Smooth muscle cell (in vitro differentiated cells): Measurements from ENCODE around the gene MCTP1. TPM values are rescaled to one million over a fixed set of nuclear protein-coding genes. Genes with fewer than 3 reads are reported as not detected.

Source experiments
- DNase-seq: peaks from one replicate; lab custom pipeline; 2025; ENCODE audit not compliant: unreplicated experiment; lab: John Stamatoyannopoulos, UW
- H2AFZ ChIP-seq: fragments of 200-600 bp; sonication (generic); 2 replicates; pipeline ENCODE4 v1.6.0; 2016; ENCODE audit warnings: antibody characterized with exemption, low read depth, mild to moderate bottlenecking
- H3F3A ChIP-seq: fragments of 200-600 bp; sonication (generic); 2 replicates; pipeline ENCODE4 v1.6.0; 2017; ENCODE audit warnings: antibody characterized with exemption, low read depth
- H3K27ac ChIP-seq: fragments of 200-600 bp; sonication (generic); 2 replicates; pipeline ENCODE4 v1.5.1; 2016; ENCODE audit warnings: low read depth, mild to moderate bottlenecking
- H3K27me3 ChIP-seq: fragments of 200-600 bp; sonication (generic); 2 replicates; pipeline ENCODE4 v1.6.1; 2016; ENCODE audit warnings: low read depth, mild to moderate bottlenecking
- H3K36me3 ChIP-seq: fragments of 200-600 bp; sonication (generic); 2 replicates; pipeline ENCODE4 v1.5.1; 2016; ENCODE audit warnings: low read depth
- H3K4me1 ChIP-seq: fragments of 200-600 bp; sonication (generic); 2 replicates; pipeline ENCODE4 v1.5.1; 2016; ENCODE audit warnings: low read depth
- H3K4me2 ChIP-seq: fragments of 200-600 bp; sonication (generic); 2 replicates; pipeline ENCODE4 v1.6.0; 2016; ENCODE audit warnings: mild to moderate bottlenecking
- H3K4me3 ChIP-seq: fragments of 200-600 bp; sonication (generic); 2 replicates; pipeline ENCODE4 v1.5.1; 2016; ENCODE audit warnings: mild to moderate bottlenecking
- H3K79me2 ChIP-seq: fragments of 200-600 bp; sonication (generic); 2 replicates; pipeline ENCODE4 v1.6.0; 2016; ENCODE audit warnings: low read depth, mild to moderate bottlenecking
- H3K9ac ChIP-seq: fragments of 200-600 bp; sonication (generic); 2 replicates; pipeline ENCODE4 v1.6.0; 2016; ENCODE audit warnings: low read depth
- H3K9me3 ChIP-seq: fragments of 200-600 bp; sonication (generic); replicated peaks from 2 replicates; pipeline ENCODE4 v1.5.1; 2016; ENCODE audit warnings: low read depth
- H4K20me1 ChIP-seq: fragments of 200-600 bp; sonication (generic); 2 replicates; pipeline ENCODE4 v1.6.0; 2016; ENCODE audit warnings: low read depth
- CTCF ChIP-seq: fragments of 200-600 bp; sonication (generic); IDR thresholded peaks from 2 replicates; pipeline ENCODE4 v1.5.1; 2017; ENCODE audit warnings: borderline replicate concordance, mild to moderate bottlenecking, antibody characterized with exemption; ENCODE audit not compliant: insufficient read depth, poor library complexity, severe bottlenecking
- WGBS: methylation state at CpG from one replicate; pipeline ENCODE4 v1.1.7; 2016; ENCODE audit warnings: low lambda C conversion rate; 5-methylcytosine and 5-hydroxymethylcytosine counted together
- polyA plus RNA-seq: library from polyadenylated mRNA; unstranded; fragments of >200 nt; fragmentation: Nextera tagmentation; extraction: Ambion mirVana; gene quantifications from 2 replicates; pipeline ENCODE4 v1.2.1, GENCODE V29; 2016
- total RNA-seq: library from RNA; depleted of rRNA; stranded (reverse); fragments of >200 nt; gene quantifications from 2 replicates; pipeline ENCODE4 v1.2.3, GENCODE V29; 2014

Gene MCTP1
- total and polyA plus RNA-seq, 2 experiments from 2014 or later = 1.1 to 4.8 TPM

GRCh38 chr5:95283022-95283615 is 1.8 kb downstream of the MCTP1 start:
- H3K4me3 ChIP-seq = peak overlapping the region; percentile 69
- DNase-seq = no peak
- TF ChIP-seq CTCF = no peak
- no peaks in the 10 kb centered on the region for H3K36me3 ChIP-seq
- no peak overlapping the region for H3K27ac ChIP-seq
- no peaks in the 10 kb centered on the region for H3K79me2 ChIP-seq
- no peak overlapping the region for H3K9ac ChIP-seq
- peak overlapping the region; percentile 91 for H3K4me2 ChIP-seq
- no peaks in the 10 kb centered on the region for H3F3A ChIP-seq
- WGBS = 24% methylated on average over 10 of the region's 10 CpGs
- peak overlapping the region; percentile 86 for H2AFZ ChIP-seq
- H3K9me3 ChIP-seq = no peaks in the 10 kb centered on the region
- H3K4me1 ChIP-seq = peaks cover 4% of the 10 kb centered on the region
- H4K20me1 ChIP-seq = no peaks in the 10 kb centered on the region
- H3K27me3 ChIP-seq = peaks cover 62% of the 10 kb centered on the region

- H3K9ac ChIP-seq = no peak overlapping the region
- H3K4me3 ChIP-seq = no peak overlapping the region
- H3K27me3 ChIP-seq = peaks cover 45% of the 10 kb centered on the region
- no peaks in the 10 kb centered on the region for H3K36me3 ChIP-seq
- H2AFZ ChIP-seq = no peak overlapping the region
- H4K20me1 ChIP-seq = no peaks in the 10 kb centered on the region
- H3K4me1 ChIP-seq = peaks cover 4% of the 10 kb centered on the region
- no peaks in the 10 kb centered on the region for H3F3A ChIP-seq
- H3K79me2 ChIP-seq = no peaks in the 10 kb centered on the region
- WGBS = 5% methylated on average over 2 of the region's 2 CpGs
- DNase-seq = no peak
- TF ChIP-seq CTCF = no peak
- no peaks in the 10 kb centered on the region for H3K9me3 ChIP-seq
- H3K4me2 ChIP-seq = peak overlapping the region; percentile 19
- no peak overlapping the region for H3K27ac ChIP-seq
Measured at GRCh38 chr5:95281226-95281625, 3.7 kb downstream of the MCTP1 start.

GRCh38 chr5:95280401-95281095 is 4.3 kb downstream of the MCTP1 start:
- no peak overlapping the region for H2AFZ ChIP-seq
- H3K79me2 ChIP-seq = no peaks in the 10 kb centered on the region
- H3F3A ChIP-seq = no peaks in the 10 kb centered on the region
- H3K9me3 ChIP-seq = no peaks in the 10 kb centered on the region
- H3K4me2 ChIP-seq = peak overlapping the region; percentile 7
- DNase-seq = no peak
- no peak overlapping the region for H3K27ac ChIP-seq
- H3K36me3 ChIP-seq = no peaks in the 10 kb centered on the region
- no peak for TF ChIP-seq CTCF
- H3K9ac ChIP-seq = no peak overlapping the region
- no peak overlapping the region for H3K4me3 ChIP-seq
- H3K27me3 ChIP-seq = peaks cover 38% of the 10 kb centered on the region
- H3K4me1 ChIP-seq = peaks cover 4% of the 10 kb centered on the region
- 50% methylated on average over 8 of the region's 8 CpGs for WGBS
- no peaks in the 10 kb centered on the region for H4K20me1 ChIP-seq
